ENCODE measurements around the gene ACOT7. TPM values are rescaled to one million over a fixed set of nuclear protein-coding genes. Genes with fewer than 3 reads are reported as not detected.

The ACOT7 gene
- total RNA-seq, 1 experiment from 2014 or later: 94.4 TPM

- DNase-seq (ENCODE audit: low spot score): no peak
- in situ Hi-C loops (cut with HindIII; ENCODE audit: low sequenced_read_pairs): no loop called here
These were observed 113.8 kb downstream of the ACOT7 start for GRCh38 chr1:6279613-6280383.

GRCh38 chr1:6279066-6279465 lies 114.5 kb downstream of the ACOT7 start:
- no peak for DNase-seq (ENCODE audit: low spot score)
- in situ Hi-C loops (cut with HindIII; ENCODE audit: low sequenced_read_pairs): no loop called here

- DNase-seq (ENCODE audit: low spot score): no peak
- in situ Hi-C loops (cut with HindIII; ENCODE audit: low sequenced_read_pairs): no loop called here
These were observed 115.3 kb downstream of the ACOT7 start for GRCh38 chr1:6278263-6278662.

- in situ Hi-C loops (cut with HindIII; ENCODE audit: low sequenced_read_pairs): no loop called here
- no peak for DNase-seq (ENCODE audit: low spot score)
These were observed 116.6 kb downstream of the ACOT7 start for GRCh38 chr1:6276811-6277555.

GRCh38 chr1:6275826-6276782 lies 117.5 kb downstream of the ACOT7 start:
- in situ Hi-C loops (cut with HindIII; ENCODE audit: low sequenced_read_pairs): no loop called here
- no peak for DNase-seq (ENCODE audit: low spot score)

GRCh38 chr1:6274622-6275139 lies 118.9 kb downstream of the ACOT7 start:
- in situ Hi-C loops (cut with HindIII; ENCODE audit: low sequenced_read_pairs): no loop called here
- no peak for DNase-seq (ENCODE audit: low spot score)

GRCh38 chr1:6274102-6274501 lies 119.5 kb downstream of the ACOT7 start:
- in situ Hi-C loops (cut with HindIII; ENCODE audit: low sequenced_read_pairs): no loop called here
- DNase-seq (ENCODE audit: low spot score): no peak

- in situ Hi-C loops (cut with HindIII; ENCODE audit: low sequenced_read_pairs): no loop called here
- peak; percentile 64 for DNase-seq (ENCODE audit: low spot score)
These were observed 120.1 kb downstream of the ACOT7 start for GRCh38 chr1:6273380-6273891.

- no peak for DNase-seq (ENCODE audit: low spot score)
- in situ Hi-C loops (cut with HindIII; ENCODE audit: low sequenced_read_pairs): no loop called here
These were observed 120.7 kb downstream of the ACOT7 start for GRCh38 chr1:6272868-6273267.

- DNase-seq (ENCODE audit: low spot score): no peak
- in situ Hi-C loops (cut with HindIII; ENCODE audit: low sequenced_read_pairs): no loop called here
These were observed 121.1 kb downstream of the ACOT7 start for GRCh38 chr1:6272452-6272851.

- in situ Hi-C loops (cut with HindIII; ENCODE audit: low sequenced_read_pairs): no loop called here
- no peak for DNase-seq (ENCODE audit: low spot score)
These were observed 122.0 kb downstream of the ACOT7 start for GRCh38 chr1:6271554-6271953.

- no peak for DNase-seq (ENCODE audit: low spot score)
- in situ Hi-C loops (cut with HindIII; ENCODE audit: low sequenced_read_pairs): no loop called here
These were observed 122.6 kb downstream of the ACOT7 start for GRCh38 chr1:6271006-6271405.

- in situ Hi-C loops (cut with HindIII; ENCODE audit: low sequenced_read_pairs): no loop called here
- DNase-seq (ENCODE audit: low spot score): no peak
These were observed 123.2 kb downstream of the ACOT7 start for GRCh38 chr1:6270401-6270800.

GRCh38 chr1:6269720-6270400 lies 123.7 kb downstream of the ACOT7 start:
- no peak for DNase-seq (ENCODE audit: low spot score)
- in situ Hi-C loops (cut with HindIII; ENCODE audit: low sequenced_read_pairs): no loop called here

- no peak for DNase-seq (ENCODE audit: low spot score)
- in situ Hi-C loops (cut with HindIII; ENCODE audit: low sequenced_read_pairs): no loop called here
These were observed 124.3 kb downstream of the ACOT7 start for GRCh38 chr1:6269296-6269695.

- in situ Hi-C loops (cut with HindIII; ENCODE audit: low sequenced_read_pairs): no loop called here
- no peak for DNase-seq (ENCODE audit: low spot score)
These were observed 125.2 kb downstream of the ACOT7 start for GRCh38 chr1:6268415-6268814.

- in situ Hi-C loops (cut with HindIII; ENCODE audit: low sequenced_read_pairs): no loop called here
- no peak for DNase-seq (ENCODE audit: low spot score)
These were observed 125.8 kb downstream of the ACOT7 start for GRCh38 chr1:6267686-6268322.

GRCh38 chr1:6266641-6267040 lies 126.9 kb downstream of the ACOT7 start:
- no peak for DNase-seq (ENCODE audit: low spot score)
- in situ Hi-C loops (cut with HindIII; ENCODE audit: low sequenced_read_pairs): no loop called here
